HG02798 (cell line): ENCODE measurements around the gene SNTA1.
"Not testable (repeated sequence)": the region's sequence is repeated elsewhere in the genome, so short reads cannot be mapped to it uniquely, and the experiment has no call there.

Experiments used
- ATAC-seq: cut with Tn5 transposase; IDR thresholded peaks from one replicate; pipeline ENCODE4 v1.9.1; 2021; ENCODE audit warnings: mild to moderate bottlenecking; ENCODE audit not compliant: unreplicated experiment, poor library complexity

Gene SNTA1

DNA sequence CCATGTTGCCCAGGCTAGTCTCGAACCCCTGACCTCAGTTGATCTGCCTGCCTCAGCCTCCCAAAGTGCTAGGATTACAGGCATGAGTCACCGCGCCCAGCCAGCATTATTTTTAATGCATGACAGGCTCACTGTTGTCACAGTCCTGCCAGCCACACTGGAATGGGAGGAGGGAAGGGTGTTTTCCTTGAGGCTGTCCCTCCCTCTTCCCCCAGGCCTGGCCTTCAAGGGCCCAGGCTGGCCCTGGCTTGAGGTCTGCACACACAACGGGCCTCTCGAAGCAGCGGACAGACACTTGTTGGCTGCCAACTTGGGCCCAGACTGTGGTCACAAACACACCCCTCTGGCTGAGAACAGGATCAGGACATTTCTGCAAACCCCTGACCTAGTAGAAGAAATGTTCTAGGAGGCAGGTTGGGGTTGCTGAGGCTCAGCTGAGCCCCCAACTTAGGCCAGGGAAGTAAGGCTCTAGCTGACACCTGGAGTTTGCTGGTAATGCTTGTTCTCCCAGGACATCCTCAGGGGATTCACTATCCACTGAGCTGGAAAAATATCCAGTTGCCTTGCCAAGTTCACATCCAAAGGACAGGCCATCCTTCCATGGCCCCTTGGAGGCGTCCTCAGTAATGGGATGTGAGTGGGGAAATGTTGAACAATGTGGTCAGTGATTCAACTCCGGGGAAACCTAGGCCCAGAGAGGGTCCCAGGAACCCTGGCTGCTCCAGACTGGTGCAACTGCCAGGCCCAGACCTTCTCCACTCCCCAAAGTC is 9.9 kb downstream of the SNTA1 start:
- ATAC-seq: no peak

DNA sequence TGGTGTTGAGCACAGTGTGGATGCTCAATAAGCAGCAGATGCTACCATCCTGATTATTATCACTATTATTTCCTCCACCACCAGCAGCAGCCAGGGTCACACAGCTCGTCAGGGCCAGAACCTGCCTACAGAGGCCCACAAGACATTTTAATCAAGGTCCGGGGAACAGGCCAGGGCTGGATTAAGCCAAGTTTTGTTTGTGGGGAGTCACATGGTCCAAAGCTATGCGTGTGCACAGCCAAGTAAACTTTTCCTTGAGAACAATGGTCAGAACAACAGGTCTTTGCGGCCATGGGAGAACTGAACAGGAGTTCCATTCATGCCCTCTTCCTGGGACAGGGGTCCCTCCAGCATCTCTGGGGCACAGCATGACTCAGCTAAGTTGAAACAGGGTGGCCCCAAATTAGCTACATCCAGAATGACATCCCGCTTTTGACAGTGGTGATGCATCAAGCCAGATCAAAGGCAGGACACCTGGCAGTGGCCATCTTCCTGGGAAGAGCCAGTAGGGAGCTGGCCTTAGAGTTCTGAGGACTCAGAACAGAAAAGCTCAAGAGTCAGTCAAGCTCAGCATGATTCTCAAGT is 11.7 kb downstream of the SNTA1 start:
- ATAC-seq: no peak

DNA sequence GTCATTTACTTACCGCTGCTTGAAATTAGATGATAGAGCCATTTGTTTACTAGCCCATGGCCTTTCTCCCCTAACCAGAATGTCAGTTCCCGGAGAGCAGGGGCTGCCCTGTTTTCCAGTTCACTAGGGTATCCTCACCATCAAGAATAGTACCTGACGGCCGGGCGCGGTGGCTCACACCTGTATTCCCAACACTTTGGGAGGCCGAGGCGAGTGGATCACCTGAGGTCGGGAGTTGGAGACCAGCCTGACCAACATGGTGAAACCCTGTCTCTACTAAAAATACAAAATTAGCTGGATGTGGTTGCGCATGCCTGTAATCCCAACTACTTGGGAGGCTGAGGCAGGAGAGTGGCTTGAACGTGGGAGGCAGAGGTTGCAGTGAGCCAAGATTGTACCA is 19.7 kb downstream of the SNTA1 start:
- not testable (repeated sequence) for ATAC-seq

DNA sequence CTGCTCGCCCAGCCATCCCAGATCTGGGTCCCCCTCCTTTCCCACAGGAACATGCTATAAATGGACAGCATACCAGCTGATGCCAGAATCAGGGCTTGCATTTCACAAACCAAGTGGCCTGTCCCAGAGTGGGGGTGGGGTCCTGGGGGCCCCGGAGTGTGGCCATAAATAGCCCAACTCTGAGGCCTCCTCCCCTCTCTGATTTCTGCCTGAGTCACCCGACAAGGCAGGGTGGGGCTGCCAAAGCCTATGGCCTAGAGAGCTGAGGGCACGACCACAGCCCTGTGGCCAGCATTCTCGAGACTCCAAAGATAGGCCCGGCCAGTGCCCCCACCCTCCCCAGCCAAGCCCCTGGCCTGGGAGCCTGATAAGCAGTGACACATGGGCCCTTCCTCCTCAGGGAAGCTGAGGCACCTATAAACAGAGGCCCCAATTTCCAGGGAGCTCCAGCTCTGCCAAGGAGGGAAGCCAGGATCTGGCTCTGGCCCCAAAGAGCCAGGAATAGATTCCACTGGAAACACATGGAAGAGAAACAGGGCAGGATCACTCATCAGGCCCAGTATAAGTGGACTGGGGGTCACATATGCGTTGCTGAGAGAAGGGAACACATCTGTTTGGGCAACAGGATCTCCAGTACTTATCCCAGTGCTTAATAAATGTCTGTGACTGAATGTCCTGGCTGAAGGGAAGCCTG is 20.3 kb downstream of the SNTA1 start:
- no peak for ATAC-seq

DNA sequence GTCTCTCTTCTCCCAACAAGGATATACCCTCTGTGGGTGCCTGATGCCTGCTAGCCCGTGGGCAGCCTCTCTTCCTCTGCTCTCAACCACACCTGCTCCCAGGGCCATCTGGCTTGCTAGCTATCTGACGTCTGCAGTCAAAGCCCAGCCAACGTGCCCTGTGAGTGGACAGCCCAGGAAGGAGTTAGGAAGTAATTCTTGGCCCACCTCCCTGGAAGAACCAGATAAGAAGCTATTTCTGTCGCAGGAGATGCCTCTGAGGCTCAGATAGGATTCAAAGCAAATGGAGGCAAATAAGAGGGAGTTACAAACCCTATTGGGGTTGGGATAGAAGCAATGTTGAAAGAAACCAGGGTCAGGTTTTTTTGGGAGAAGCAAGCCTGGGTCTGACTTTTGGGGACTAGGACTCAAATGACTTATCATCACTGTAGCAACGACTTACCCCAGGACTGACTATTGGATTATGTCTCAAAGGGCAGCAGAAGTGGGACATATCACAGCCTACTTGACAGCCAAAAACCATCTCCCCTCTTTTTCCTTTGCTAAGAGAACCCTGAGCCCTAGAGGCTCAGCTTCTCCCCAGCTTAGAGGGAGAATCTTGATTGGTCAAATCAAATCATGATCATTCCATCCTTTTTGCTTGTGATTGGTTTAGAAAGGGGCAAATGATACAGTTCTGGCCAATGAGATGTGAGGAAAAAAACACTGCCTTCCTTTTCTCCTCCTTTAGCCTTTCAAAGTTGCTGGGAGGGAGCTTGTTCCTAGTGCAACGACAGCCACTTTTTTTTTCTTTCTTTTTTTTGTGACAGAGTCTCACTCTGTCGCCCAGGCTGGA is 24.2 kb downstream of the SNTA1 start:
- no peak for ATAC-seq

DNA sequence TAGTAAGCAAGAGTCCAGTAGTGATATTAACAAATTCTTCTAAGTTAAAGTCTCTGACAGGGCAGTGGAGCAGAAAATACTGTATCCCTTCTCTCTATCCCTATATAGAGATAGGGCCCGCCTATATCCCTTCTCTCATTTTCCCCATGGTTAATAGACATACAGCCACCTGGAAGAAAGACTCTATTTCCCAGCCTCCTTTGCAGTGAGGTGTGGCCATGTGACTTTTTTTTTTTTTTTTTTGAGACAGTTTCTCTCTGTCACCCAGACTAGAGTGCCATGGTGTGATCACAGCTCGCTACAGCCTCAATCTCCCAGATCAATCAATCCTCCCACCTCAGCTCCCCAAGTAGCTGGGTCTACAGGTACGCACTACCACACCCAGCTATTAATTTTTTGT is 25.5 kb downstream of the SNTA1 start:
- no peak for ATAC-seq

DNA sequence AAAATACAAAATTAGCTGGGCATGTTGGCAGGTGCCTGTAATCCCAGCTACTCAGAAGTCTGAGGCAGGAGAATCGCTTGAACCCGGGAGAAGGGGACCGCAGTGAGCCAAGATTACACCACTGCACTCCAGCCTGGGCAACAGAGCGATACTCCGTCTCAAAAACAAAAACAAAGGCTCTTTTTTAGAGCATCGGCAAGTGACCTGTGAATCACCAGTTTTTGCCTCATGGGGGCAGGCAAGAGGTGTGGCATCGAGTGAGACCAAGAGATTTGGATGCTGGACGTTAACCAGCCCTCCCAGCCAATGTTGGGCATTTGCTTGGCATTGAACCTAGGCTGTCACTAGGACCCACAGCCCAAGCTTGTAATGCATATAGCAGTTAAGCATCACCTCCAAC is 27.6 kb downstream of the SNTA1 start:
- ATAC-seq: no peak

DNA sequence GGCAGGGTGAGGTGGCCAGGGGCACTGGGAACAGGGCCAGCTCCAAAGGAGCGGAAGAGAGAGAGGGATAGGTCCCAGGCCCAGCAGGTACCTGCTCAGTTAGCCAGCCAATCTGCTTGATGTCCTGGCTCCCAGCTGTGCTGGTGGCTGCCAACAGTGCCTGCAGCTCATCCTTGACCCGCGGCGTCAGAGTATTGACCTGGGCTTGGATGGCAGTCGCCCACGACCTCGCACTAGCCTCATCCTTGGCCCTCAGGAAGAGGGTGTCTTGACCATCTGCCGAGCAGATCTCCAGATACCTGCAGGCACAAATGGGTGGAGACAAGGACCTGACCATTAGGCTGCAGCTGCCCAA is 31.1 kb downstream of the SNTA1 start:
- no peak for ATAC-seq

DNA sequence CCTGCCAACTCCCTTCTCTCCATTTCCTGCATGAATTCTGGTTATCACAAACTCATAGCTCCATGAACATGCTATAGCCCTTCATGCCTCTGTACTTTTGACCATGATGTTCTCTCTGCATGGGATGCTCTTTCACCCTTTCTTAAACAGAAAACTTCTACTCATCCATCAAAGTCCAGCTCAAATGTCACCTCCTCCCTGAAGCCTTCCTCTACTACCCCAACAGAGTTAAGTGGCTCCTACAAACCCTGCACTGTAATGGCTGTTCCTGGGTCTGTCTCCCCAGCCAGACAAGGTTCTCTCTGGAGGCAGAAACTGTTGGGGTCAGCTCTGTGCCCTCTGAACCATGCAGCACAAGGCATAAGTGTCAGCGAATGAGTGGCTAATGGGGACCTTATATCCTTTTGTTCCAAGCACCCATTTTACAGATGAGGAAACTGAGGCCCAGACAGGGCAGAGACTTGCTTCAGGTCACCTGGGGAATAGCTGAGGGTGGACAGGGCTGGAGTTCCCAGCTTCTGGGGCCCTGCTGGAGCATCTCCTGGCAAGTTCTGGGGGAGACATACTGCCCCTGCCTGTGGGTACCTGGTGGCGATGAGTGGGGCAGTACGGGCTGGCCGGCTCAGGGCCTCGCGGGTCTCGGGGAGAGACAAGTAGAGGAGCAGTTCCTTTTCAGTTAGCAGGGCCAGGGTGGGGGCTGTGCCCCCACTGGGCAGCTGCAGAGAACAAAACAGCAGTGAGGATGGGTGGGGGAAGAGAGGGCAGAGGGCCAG is 31.7 kb downstream of the SNTA1 start:
- ATAC-seq: no peak

DNA sequence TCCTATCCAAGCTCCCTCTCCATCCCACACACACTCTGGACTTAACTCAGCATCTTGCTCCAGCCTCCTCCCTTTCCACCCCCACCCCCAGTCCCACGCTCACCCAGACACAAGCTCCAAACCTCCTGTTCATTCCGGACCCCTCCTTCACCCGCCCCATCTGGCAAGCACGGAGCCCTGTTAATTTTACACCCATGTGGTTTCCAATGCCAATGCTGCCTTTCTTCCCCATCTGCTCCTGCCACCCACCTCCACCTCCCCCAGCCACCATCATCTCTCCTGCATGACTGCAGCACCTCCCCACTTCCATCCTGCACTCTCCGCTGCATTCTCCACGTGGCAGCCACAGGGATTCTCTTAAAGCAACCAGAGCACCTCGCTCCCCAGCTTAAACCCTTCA is 32.3 kb downstream of the SNTA1 start:
- ATAC-seq: no peak

DNA sequence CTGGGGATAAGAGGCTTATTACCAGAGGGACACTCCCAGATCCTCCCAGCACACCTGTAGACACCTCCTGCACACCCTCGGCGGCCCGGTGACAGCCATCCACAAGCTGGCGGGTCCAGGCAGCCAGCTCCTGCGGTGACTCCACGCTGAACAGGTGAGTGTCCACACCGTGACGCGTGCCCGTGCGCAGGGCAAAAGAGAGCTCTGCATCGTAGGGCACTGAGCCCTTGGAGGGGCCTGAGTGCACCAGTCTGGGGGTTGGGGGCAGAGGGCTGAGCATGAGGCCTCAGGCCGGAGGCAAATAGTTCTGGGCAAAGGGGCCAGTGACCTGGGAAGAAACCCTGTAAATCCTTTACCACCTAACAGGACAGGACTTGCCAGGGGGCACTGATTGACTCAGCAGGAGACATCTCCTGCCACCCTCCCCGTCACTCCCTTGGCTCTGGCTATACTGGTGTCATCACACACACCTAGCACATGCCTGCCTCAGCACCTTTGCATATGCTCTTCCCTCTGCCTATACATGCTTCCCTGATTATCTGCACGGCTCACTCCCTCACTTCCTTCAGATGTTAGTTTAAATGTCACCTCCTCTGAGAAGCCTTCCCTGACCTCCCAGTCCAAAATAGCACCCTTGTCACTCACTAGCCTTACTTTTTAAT is 33.4 kb downstream of the SNTA1 start:
- no peak for ATAC-seq

DNA sequence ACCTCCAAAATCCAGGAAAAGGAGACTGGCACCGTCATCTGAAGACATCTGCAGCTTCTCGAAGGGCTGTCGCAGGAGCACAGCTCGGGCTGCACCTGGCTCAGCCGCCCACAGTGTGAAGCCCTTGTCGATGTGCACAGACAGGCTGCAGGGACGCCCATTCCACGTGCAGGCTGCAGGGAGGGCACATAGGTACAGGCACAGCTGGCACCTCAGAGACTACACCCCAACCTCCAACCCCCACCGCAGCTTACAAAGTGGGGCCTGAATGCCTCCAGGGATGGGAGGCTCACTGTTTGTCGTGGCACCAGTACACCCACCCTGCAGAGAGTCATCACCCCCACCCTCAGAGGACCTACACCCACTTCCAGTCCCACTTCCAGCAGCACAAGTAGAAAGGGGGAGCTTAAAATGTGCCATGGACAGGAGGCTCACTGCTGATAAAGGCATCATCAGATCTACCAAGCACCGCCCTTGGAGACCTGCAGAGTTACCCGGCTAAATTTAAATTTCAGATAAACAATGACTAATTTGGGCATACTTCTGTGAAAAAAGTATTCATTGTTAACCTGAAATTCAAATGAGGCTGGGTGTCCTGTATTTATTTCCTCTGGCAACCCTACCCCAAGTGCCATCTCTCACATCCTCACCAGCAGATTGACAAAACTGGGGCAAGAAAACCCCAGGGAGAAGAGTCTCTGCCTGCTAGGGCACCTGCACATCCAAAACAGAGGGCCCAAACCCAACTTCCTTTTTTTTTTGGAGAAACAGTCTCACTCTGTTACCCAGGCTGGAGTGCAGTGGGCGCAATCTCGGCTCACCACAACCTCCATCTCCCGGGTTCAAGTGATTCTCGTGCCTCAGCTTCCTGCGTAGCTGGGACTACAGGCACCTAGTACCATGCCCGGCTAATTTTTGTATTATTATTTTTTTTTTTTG is 34.6 kb downstream of the SNTA1 start:
- ATAC-seq: no peak

DNA sequence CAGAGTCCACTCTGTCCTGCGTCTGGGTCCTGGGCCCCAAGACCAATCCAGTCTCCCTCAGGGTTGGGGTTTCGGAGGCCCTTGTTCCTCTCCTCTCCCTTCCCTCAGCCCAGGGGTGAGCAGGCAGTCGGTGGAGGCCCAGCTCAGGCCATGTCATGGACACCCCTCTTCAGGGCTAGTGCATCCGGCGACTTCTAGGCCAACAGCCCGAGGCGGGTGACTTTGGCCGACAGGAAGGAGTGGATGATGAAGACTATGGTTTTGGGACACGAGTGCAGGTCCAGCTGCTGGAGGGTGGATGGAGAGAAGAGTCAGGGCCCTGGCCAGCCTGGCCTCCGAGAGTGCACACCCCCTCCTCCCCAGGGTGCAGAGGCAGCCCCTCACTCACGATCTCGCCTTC is 35.2 kb downstream of the SNTA1 start:
- no peak for ATAC-seq

DNA sequence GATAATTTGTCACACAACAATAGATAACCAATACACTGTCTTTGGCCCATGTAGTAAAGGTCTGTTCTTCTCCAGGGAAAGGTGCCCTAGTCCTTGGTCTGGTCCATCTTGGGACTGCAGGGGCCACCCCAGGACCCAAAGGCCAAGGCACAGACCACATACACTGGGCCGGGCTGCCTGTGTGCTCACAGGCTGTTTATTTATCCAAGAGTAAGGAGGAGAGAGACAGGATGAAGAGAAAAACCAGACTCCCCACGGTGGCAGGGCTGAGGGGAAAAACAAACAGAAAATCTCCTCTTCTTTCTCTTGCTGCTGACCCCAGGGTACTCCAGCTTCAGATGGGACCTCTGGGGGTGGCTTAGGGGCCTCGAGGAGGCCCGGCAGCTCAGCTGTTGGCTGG is 35.8 kb downstream of the SNTA1 start:
- no peak for ATAC-seq

DNA sequence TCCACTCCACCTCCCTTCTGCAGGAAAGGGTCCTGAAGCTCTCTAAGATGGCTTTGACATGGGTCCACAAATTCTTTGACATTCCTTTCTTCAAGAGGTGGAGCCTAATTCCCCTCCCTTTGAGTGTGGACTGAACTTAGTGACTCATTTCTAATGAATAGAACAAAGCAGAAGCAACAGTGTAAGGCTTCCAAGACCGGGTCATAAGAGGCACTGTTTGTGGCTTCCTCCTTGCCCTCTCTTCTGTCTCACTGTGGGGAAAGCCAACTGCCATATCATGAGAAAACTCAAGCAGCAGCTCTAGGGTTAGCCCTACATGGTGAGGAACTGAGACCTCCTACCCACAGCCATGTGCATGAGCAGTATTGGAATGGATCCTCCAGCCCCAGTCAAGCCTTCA is 36.3 kb downstream of the SNTA1 start:
- ATAC-seq: no peak

DNA sequence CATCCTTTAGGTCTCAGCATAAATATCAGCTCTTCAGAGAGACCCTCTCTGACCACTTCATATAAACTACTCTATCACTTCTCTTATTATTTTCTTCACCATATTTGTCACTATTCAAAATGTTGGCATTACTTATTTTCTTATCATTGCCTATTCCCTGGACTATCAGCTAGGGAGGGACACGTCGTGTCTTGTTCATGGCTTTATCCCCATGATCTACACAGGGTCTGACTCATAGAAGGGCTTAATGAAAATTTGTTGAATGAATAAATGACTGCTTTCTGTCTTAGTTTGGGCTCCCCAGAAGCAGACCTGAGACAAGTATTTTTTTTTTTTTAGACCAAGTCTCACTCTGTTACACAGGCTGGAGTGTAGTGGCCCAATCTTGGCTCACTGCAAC is 39.3 kb downstream of the SNTA1 start:
- ATAC-seq: no peak

DNA sequence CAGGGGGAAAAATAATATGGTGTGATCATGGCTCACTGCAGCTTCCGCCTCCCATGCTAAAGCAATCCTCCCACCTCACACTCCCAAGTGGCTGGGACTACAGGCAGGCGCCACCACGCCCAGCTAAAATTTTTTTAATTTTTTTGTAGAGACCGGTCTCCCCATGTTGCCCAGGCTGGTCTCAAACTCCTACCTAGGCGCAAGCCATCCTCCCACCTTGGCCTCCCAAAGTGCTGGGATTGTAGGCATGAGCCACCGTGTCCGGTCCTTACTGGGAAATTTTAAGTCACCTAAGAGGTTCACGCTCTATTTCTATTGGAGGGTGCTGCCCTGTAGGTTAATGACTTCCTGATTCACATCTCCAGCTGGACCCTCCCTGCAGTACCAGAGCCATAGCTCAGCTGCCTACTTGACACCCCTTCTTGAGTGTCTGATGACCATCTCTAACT is 41.6 kb downstream of the SNTA1 start:
- ATAC-seq: no peak

DNA sequence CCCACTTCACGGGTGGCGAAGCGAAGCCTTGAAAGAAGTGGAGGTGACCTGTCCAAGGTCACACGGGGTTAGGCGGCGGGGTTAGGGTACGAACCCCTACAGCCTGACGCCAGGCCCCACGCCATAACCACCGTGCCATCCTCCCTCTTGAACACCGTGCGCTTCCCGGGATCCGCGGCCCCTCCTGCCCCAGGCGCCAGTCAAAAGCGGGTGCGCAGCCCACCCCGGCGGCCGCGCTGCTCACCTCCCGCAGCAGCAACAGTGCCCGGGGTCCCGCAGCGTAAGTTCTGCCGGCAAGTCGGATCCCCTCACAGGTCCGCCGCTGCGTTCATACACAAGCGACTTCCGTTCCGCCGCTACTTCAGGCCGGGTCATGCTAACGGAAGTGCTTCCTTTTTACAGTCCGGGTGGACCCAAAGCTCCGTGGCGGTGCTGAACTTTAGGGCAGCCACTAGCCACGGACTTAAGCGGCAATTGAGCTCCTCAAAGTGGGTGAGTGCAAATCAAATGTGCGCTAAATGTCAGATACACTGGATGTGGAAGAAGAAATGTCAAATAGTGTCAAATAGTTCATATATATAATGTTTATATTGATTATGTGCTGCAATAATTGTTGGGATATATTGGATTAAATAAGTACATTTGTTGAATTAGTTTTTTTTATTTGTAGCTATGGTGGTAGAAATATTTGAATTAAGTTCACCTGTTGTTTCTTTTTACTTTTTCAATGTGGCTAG is 42.2 kb downstream of the SNTA1 start, which contains the start of gene CDK5RAP1:
Gene CDK5RAP1, minus strand, starts transcription at position 336 of the 737 bp plus-strand sequence. CDS start 4,455 bp downstream, outside the sequence.
- peak; percentile 87 for ATAC-seq
